DMS53 treated with DMSO at 0.1 percent for 48 hours (cell line): Measurements from ENCODE around the gene RPGRIP1L.

Source experiments
- DNase-seq: peaks from one replicate; lab custom pipeline; 2025; ENCODE audit not compliant: unreplicated experiment; lab: John Stamatoyannopoulos, UW

Gene RPGRIP1L

GRCh38 chr16:53703590-53704444 is at the start of gene RPGRIP1L, which contains the start of gene FTO:
Gene RPGRIP1L, minus strand, starts transcription at chr16:53703859. Its CDS starts 3,136 bp downstream, at chr16:53700723.
Gene FTO, plus strand, starts transcription at chr16:53704156.
- peak; percentile 99 for DNase-seq

- no peak for DNase-seq
Observed at GRCh38 chr16:53753431-53753830, 49.8 kb upstream of the RPGRIP1L start.

- DNase-seq, result no peak
Observed at GRCh38 chr16:53752560-53752959, 48.9 kb upstream of the RPGRIP1L start.

GRCh38 chr16:53745753-53746266 is 42.2 kb upstream of the RPGRIP1L start:
- no peak for DNase-seq

GRCh38 chr16:53745086-53745485 is 41.4 kb upstream of the RPGRIP1L start:
- DNase-seq, result no peak

- DNase-seq, result peak; percentile 52
Observed at GRCh38 chr16:53744449-53744848, 40.8 kb upstream of the RPGRIP1L start.

- peak; percentile 13 for DNase-seq
Observed at GRCh38 chr16:53743149-53743566, 39.5 kb upstream of the RPGRIP1L start.

GRCh38 chr16:53741546-53741945 is 37.9 kb upstream of the RPGRIP1L start:
- DNase-seq, result no peak

- DNase-seq, result no peak
Observed at GRCh38 chr16:53740933-53741531, 37.4 kb upstream of the RPGRIP1L start.

- DNase-seq, result no peak
Observed at GRCh38 chr16:53740476-53740875, 36.8 kb upstream of the RPGRIP1L start.

- no peak for DNase-seq
Observed at GRCh38 chr16:53737552-53737951, 33.9 kb upstream of the RPGRIP1L start.

GRCh38 chr16:53736297-53736696 is 32.6 kb upstream of the RPGRIP1L start:
- no peak for DNase-seq

- DNase-seq, result no peak
Observed at GRCh38 chr16:53734908-53735307, 31.2 kb upstream of the RPGRIP1L start.

GRCh38 chr16:53732296-53732929 is 28.8 kb upstream of the RPGRIP1L start:
- no peak for DNase-seq

- no peak for DNase-seq
Observed at GRCh38 chr16:53730693-53731092, 27.0 kb upstream of the RPGRIP1L start.

- DNase-seq, result peak; percentile 29
Observed at GRCh38 chr16:53726625-53727024, 23.0 kb upstream of the RPGRIP1L start.

GRCh38 chr16:53721017-53721416 is 17.4 kb upstream of the RPGRIP1L start:
- DNase-seq, result no peak

- DNase-seq, result no peak
Observed at GRCh38 chr16:53717577-53717976, 13.9 kb upstream of the RPGRIP1L start.

- no peak for DNase-seq
Observed at GRCh38 chr16:53715023-53715384, 11.3 kb upstream of the RPGRIP1L start.

- DNase-seq, result no peak
Observed at GRCh38 chr16:53714205-53715022, 10.8 kb upstream of the RPGRIP1L start.
